K562 (cell line): ENCODE results near the gene PRLH. TPM values are rescaled to one million over a fixed set of nuclear protein-coding genes. Genes with fewer than 3 reads are reported as not detected.

Experiments
- ATAC-seq: fragments of 200-7000 bp; cut with Tn5 transposase; 3 replicates; pipeline ENCODE4 v1.9.1; 2020; ENCODE audit warnings: moderate library complexity
- BruUV-seq: library from RNA; stranded (reverse); fragments of 400-500 nt; replicated peaks from 2 replicates; lab custom pipeline; 2021; lab: Mats Ljungman, UMichigan
- CTCF ChIA-PET: fragments of 300-600 bp; formaldehyde crosslinking; extraction: SDS; loops from one replicate; lab custom pipeline; 2021; ENCODE audit warnings: low intra/inter-chr PET ratio; lab: Yijun Ruan, JAX
- POLR2A ChIA-PET: fragments of 300-600, 350-650 bp; sonication (Branson Sonifier 250); formaldehyde crosslinking; extraction: SDS; loops from one replicate; lab custom pipeline; 2021; ENCODE audit warnings: antibody characterized with exemption, inconsistent platforms; lab: Yijun Ruan, JAX
- DNase-seq, 4 experiments: peaks; one replicate each; pipeline versions ENCODE4 v3.0.0 to v3.0.0-alpha.2; 2011 to 2018; ENCODE audit warnings: low spot score in 3 of 4, mixed read lengths in 3 of 4; ENCODE audit errors: extremely low read depth in 1 of 4
- FAIRE-seq: peaks from 2 replicates; lab custom pipeline; 2011; peaks lifted over from hg19 to GRCh38; lab: Jason Lieb, UNC
- H2AFZ ChIP-seq: 2 replicates; pipeline ENCODE4 v1.6.0; 2011; ENCODE audit warnings: low read depth, low read length, control low read depth, inconsistent platforms
- H3K27ac ChIP-seq: fragments of 200-600 bp; 3 replicates; pipeline ENCODE4 v1.8.0; 2011; ENCODE audit warnings: low read depth, mild to moderate bottlenecking, control low read depth, inconsistent platforms, low read length, moderate library complexity, mixed read lengths; ENCODE audit errors: extremely low read depth
- H3K27me3 ChIP-seq, 2 experiments: fragments of 300-600 bp in 1 of 2; 2 replicates in 1 of 2; 3 replicates in 1 of 2; pipeline versions ENCODE4 v1.6.0 to v1.8.0; 2011; ENCODE audit warnings: inconsistent platforms in 2 of 2, low read length in 2 of 2, mild to moderate bottlenecking in 1 of 2, mixed read lengths in 1 of 2, moderate library complexity in 1 of 2; ENCODE audit not compliant: control insufficient read depth in 2 of 2, insufficient read depth in 2 of 2
- H3K36me3 ChIP-seq: fragments of 300-600 bp; 3 replicates; pipeline ENCODE4 v1.8.0; 2011; ENCODE audit warnings: mild to moderate bottlenecking, low read length, inconsistent platforms; ENCODE audit not compliant: control insufficient read depth, insufficient read depth
- H3K4me1 ChIP-seq, 2 experiments: fragments of 200-600 bp in 1 of 2; replicated peaks in 1 of 2; 2 replicates in 1 of 2; 3 replicates in 1 of 2; pipeline versions ENCODE4 v1.5.1 to v1.8.0; 2011; ENCODE audit warnings: inconsistent platforms in 2 of 2, low read length in 2 of 2, mild to moderate bottlenecking in 1 of 2, mixed read lengths in 1 of 2, moderate library complexity in 1 of 2; ENCODE audit not compliant: control insufficient read depth in 2 of 2, insufficient read depth in 2 of 2
- H3K4me2 ChIP-seq: 2 replicates; pipeline ENCODE4 v1.6.1; 2011; ENCODE audit warnings: low read length, control low read depth, inconsistent platforms, mixed read lengths; ENCODE audit not compliant: insufficient read depth
- H3K4me3 ChIP-seq: fragments of 200-600 bp; sonication (generic), shearing (Covaris generic); 2 replicates; pipeline ENCODE4 v1.5.1; 2016; ENCODE audit warnings: control low read depth, inconsistent platforms
- H3K79me2 ChIP-seq: fragments of 200-600 bp; 3 replicates; pipeline ENCODE4 v1.8.0; 2011; ENCODE audit warnings: low read length, inconsistent platforms; ENCODE audit not compliant: control insufficient read depth, insufficient read depth
- H3K9ac ChIP-seq, 2 experiments: 2 replicates each; pipeline versions ENCODE4 v1.6.0 to v1.6.1; 2011; ENCODE audit warnings: low read depth in 2 of 2, low read length in 2 of 2, control low read depth in 1 of 2, inconsistent platforms in 1 of 2, mild to moderate bottlenecking in 1 of 2, mixed read lengths in 1 of 2; ENCODE audit not compliant: insufficient read depth in 1 of 2
- H3K9me1 ChIP-seq: one replicate; pipeline ENCODE4 v1.6.0; 2011; ENCODE audit warnings: inconsistent platforms, mild to moderate bottlenecking, low read length, moderate library complexity; ENCODE audit not compliant: control insufficient read depth, insufficient read depth
- H3K9me3 ChIP-seq: replicated peaks from 2 replicates; pipeline ENCODE4 v1.5.1; 2011; ENCODE audit warnings: low read depth, low read length, inconsistent platforms; ENCODE audit not compliant: control insufficient read depth, insufficient read depth
- H4K20me1 ChIP-seq: replicated peaks from 2 replicates; pipeline ENCODE4 v1.6.1; 2011; ENCODE audit warnings: low read length, inconsistent platforms, mixed read lengths; ENCODE audit not compliant: control insufficient read depth, insufficient read depth
- FOXP1 ChIP-seq: sonication (generic); formaldehyde crosslinking; IDR thresholded peaks from 2 replicates; pipeline ENCODE4 v1.8.0; 2022; ENCODE audit warnings: mild to moderate bottlenecking, missing genetic modification reagents
- NFRKB ChIP-seq: fragments of 450-650 bp; IDR thresholded peaks from 2 replicates; pipeline ENCODE4 v1.6.1; 2016; ENCODE audit warnings: low read depth
- ZFP1 ChIP-seq: fragments of 450-650 bp; formaldehyde crosslinking; IDR thresholded peaks from 2 replicates; pipeline ENCODE4 v1.4.0; 2020; ENCODE audit warnings: mild to moderate bottlenecking, mixed read lengths
- WGBS: fragments of 100-300 bp; shearing (Covaris generic); methylation state at CpG from one replicate; pipeline ENCODE4 v1.1.6; 2016; ENCODE audit warnings: low coverage, mixed read lengths; ENCODE audit not compliant: insufficient coverage; ENCODE audit errors: missing lambda C conversion rate; 5-methylcytosine and 5-hydroxymethylcytosine counted together
- in situ Hi-C: fragments of 300-500 bp; cut with MboI; formaldehyde crosslinking; loops from 4 replicates; pipeline ENCODE4 v1.15.0; 2018; ENCODE audit warnings: inconsistent platforms, mixed read lengths
- intact Hi-C: fragments of 100-400 bp; cut with micrococcal nuclease; formaldehyde crosslinking; loops from 2 replicates; pipeline ENCODE4 v1.14.2; 2022
- polyA plus RNA-seq, 8 experiments: library from polyadenylated mRNA; depleted of rRNA in 4 of 8; stranded (reverse) in 5 of 8; unstranded in 3 of 8; fragments of >200 nt; fragmentation: Nextera tagmentation in 2 of 8; fragmentation: Illumina TruSeq in 1 of 8; extraction: Ambion mirVana in 2 of 8; extraction: Trizol in 1 of 8; gene quantifications; 2 replicates each; pipeline versions ENCODE4 v1.2.1 to v1.2.3, GENCODE V29; 2011 to 2014; ENCODE audit warnings: inconsistent platforms in 1 of 8, missing spikeins in 1 of 8
- total RNA-seq, 7 experiments: library from RNA; depleted of rRNA in 6 of 7; stranded (reverse); fragments of >200 nt in 6 of 7; fragmentation: Illumina TruSeq in 2 of 7; extraction: Trizol in 2 of 7; gene quantifications; 2 replicates each; pipeline versions ENCODE4 v1.2.1 to v1.2.3, GENCODE V29; 2011 to 2021; ENCODE audit warnings: low replicate concordance in 1 of 7

The PRLH gene
- total and polyA plus RNA-seq, 9 of the 15 experiments (the other 6 are each of a cell fraction or from before 2014, with no cell fraction given) = not detected

DNA sequence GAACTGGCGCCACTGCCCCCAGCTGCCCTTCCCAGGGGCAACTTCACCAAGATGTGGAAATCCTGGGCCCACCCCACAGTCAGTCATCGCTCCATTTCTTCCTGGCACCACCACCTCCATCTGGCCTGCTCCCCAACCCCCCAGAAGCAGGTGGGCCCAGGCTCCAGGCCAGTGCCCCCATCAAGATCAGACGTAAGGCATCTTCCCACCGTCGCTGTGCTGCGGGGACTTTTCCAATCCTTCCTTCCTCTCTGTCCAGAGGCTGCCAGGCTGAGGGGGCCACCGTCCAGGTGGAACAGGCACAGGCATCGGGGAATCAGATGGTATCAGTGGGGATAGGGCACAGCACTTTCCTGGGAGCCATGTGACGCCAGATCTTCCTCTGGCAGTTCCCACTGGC is 8.1 kb downstream of the PRLH start:
- H3K27me3 ChIP-seq = peaks cover 4 to 53% of the 10 kb centered on the region in 2 experiments; a peak in 3 of 5 replicates
- H3K27ac ChIP-seq = no peak overlapping the region
- in situ Hi-C loops (loop anchor here (5.0 to 10.0 kb wide), 2 partner anchors 62 to 420 kb away; no protein-coding TSS in a partner anchor), intact Hi-C loops (no loop called here)
- no peaks in the 10 kb centered on the region for H3K9me1 ChIP-seq
- H2AFZ ChIP-seq = no peak overlapping the region
- no peaks in the 10 kb centered on the region for H3K79me2 ChIP-seq
- TF ChIP-seq ZFP1 (CRISPR knock-in tag) (no peak), NFRKB (no peak)
- H3K4me3 ChIP-seq = no peak overlapping the region
- no peaks in the 10 kb centered on the region for H4K20me1 ChIP-seq
- DNase-seq (no peak), FAIRE-seq (no peak), ATAC-seq (no peak)
- H3K36me3 ChIP-seq = no peaks in the 10 kb centered on the region
- H3K4me2 ChIP-seq = no peak overlapping the region
- ChIA-PET POLR2A (no interaction called here), CTCF (no interaction called here)
- BruUV-seq = no TSS peak
- 0% methylated on average over 8 of the region's 9 CpGs for WGBS
- H3K4me1 ChIP-seq = peaks cover 0 to 3% of the 10 kb centered on the region in 2 experiments; a peak in 1 of 5 replicates
- no peaks in the 10 kb centered on the region for H3K9me3 ChIP-seq
- H3K9ac ChIP-seq = no peak overlapping the region

GRCh38 chr2:237574894-237575868 is 8.8 kb downstream of the PRLH start:
- Histone ChIP-seq H3K9ac (no peak overlapping the region), H3K9me1 (no peaks in the 10 kb centered on the region), H3K4me3 (no peak overlapping the region), H2AFZ (no peak overlapping the region), H3K79me2 (no peaks in the 10 kb centered on the region), H3K27ac (no peak overlapping the region), H3K4me1 (peaks cover 0 to 3% of the 10 kb centered on the region in 2 experiments; a peak in 1 of 5 replicates), H3K4me2 (no peak overlapping the region), H3K27me3 (peaks cover 4 to 58% of the 10 kb centered on the region in 2 experiments; a peak in 3 of 5 replicates), H3K36me3 (no peaks in the 10 kb centered on the region), H3K9me3 (no peaks in the 10 kb centered on the region), H4K20me1 (no peaks in the 10 kb centered on the region)
- DNase-seq (no peak), FAIRE-seq (no peak), ATAC-seq (no peak)
- no peak for TF ChIP-seq FOXP1 (CRISPR knock-in tag)
- CTCF ChIA-PET = no interaction called here
- POLR2A ChIA-PET = interaction anchor here (0.9 to 1.0 kb wide), 2 partner anchors 62 to 104 kb away, joined by 3 to 4 read pairs; no protein-coding TSS in a partner anchor
- no TSS peak for BruUV-seq
- intact Hi-C loops = no loop called here
- 1% methylated on average over 20 of the region's 25 CpGs for whole genome bisulfite sequencing
- in situ Hi-C loops = loop anchor here (5.0 to 10.0 kb wide), 2 partner anchors 63 to 420 kb away; no protein-coding TSS in a partner anchor
